OCI-LY3 (cell line): ENCODE data around the gene MAP2K6.

Experiments
- H2AFZ ChIP-seq: fragments of 200-600, 300-600 bp; shearing (Covaris generic); 2 replicates; pipeline ENCODE4 v1.6.0; 2014; ENCODE audit warnings: antibody characterized with exemption, low read depth, low read length
- H3K27ac ChIP-seq: fragments of 200-600, 300-600 bp; sonication (generic); 2 replicates; pipeline ENCODE4 v1.5.1; 2014; ENCODE audit warnings: mild to moderate bottlenecking, low read length, moderate library complexity, mixed read lengths
- H3K27me3 ChIP-seq: fragments of 200-600, 300-600 bp; sonication (generic); 2 replicates; pipeline ENCODE4 v1.6.1; 2014; ENCODE audit warnings: low read depth, low read length, mixed read lengths
- H3K36me3 ChIP-seq: fragments of 200-600, 300-600 bp; sonication (generic); replicated peaks from 2 replicates; pipeline ENCODE3; 2014; ENCODE audit warnings: low read depth, low read length, mixed read lengths
- H3K4me1 ChIP-seq: fragments of 300-600, 200-600 bp; sonication (generic); 2 replicates; pipeline ENCODE4 v1.6.1; 2014; ENCODE audit warnings: low read length, mixed read lengths
- H3K4me2 ChIP-seq: fragments of 200-600, 300-600 bp; sonication (generic); 2 replicates; pipeline ENCODE4 v1.6.1; 2014; ENCODE audit warnings: low read length, mixed read lengths
- H3K4me3 ChIP-seq: fragments of 300-600, 200-600 bp; sonication (generic); 2 replicates; pipeline ENCODE4 v1.5.1; 2014; ENCODE audit warnings: antibody characterized with exemption, mild to moderate bottlenecking, low read length, moderate library complexity
- H3K79me2 ChIP-seq: fragments of 300-600, 200-600 bp; shearing (Covaris generic); 2 replicates; pipeline ENCODE4 v1.6.1; 2014; ENCODE audit warnings: mild to moderate bottlenecking, low read length, mixed read lengths
- H3K9ac ChIP-seq: fragments of 300-600, 200-600 bp; shearing (Covaris generic); 2 replicates; pipeline ENCODE4 v1.6.0; 2014; ENCODE audit warnings: mild to moderate bottlenecking, low read length, moderate library complexity
- H3K9me3 ChIP-seq: fragments of 200-600, 300-600 bp; shearing (Covaris generic); 2 replicates; pipeline ENCODE4 v1.6.1; 2014; ENCODE audit warnings: low read length, mixed read lengths; ENCODE audit not compliant: insufficient read depth
- H4K20me1 ChIP-seq: fragments of 200-600, 300-600 bp; sonication (generic); 2 replicates; pipeline ENCODE4 v1.6.1; 2016; ENCODE audit warnings: low read length, mixed read lengths; ENCODE audit not compliant: insufficient read depth
- EZH2phosphoT487 ChIP-seq: fragments of 200-600 bp; shearing (Covaris generic); IDR thresholded peaks from 2 replicates; pipeline ENCODE4 v1.6.1; 2018; ENCODE audit warnings: antibody characterized with exemption, mixed run types, low read depth
- TF ChIP-seq, protein P1 (sequence below): fragments of 200-600, 300-600 bp; sonication (generic); IDR thresholded peaks from 2 replicates; pipeline ENCODE4 v1.5.1; 2014; ENCODE audit warnings: antibody characterized with exemption, low read length, low read depth

MAP2K6 gene

DNA sequence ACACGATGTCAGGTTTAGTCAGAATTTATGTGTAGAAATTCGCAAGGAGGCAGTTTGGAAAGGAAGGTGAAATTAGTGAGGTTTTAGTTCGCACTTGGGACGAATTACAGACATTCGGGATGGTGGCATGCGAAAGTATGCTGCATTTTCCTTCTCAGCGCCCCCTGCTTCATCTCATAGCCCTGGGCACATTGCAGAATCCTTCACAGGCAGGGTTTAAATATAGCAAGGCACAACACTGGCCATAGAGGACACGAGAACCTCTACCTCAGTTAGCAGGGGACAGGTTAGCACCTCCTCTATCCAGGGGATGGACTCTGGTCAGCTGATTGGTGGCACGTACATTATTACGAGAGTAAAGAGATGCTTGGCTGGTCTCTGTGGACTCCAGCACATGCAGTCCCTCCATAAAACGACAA lies 47.5 kb downstream of the MAP2K6 start:
- Histone ChIP-seq H3K9me3 (no peaks in the 10 kb centered on the region), H3K9ac (no peak overlapping the region), H3K79me2 (no peaks in the 10 kb centered on the region), H3K27me3 (no peaks in the 10 kb centered on the region), H3K4me3 (no peak overlapping the region), H3K27ac (no peak overlapping the region), H2AFZ (no peak overlapping the region), H3K36me3 (no peaks in the 10 kb centered on the region), H3K4me1 (peaks cover 6% of the 10 kb centered on the region; the same call in 1 of the 2 replicates), H3K4me2 (no peak overlapping the region), H4K20me1 (no peaks in the 10 kb centered on the region)
- TF ChIP-seq EZH2phosphoT487: no peak
- TF ChIP-seq, protein P1, sequence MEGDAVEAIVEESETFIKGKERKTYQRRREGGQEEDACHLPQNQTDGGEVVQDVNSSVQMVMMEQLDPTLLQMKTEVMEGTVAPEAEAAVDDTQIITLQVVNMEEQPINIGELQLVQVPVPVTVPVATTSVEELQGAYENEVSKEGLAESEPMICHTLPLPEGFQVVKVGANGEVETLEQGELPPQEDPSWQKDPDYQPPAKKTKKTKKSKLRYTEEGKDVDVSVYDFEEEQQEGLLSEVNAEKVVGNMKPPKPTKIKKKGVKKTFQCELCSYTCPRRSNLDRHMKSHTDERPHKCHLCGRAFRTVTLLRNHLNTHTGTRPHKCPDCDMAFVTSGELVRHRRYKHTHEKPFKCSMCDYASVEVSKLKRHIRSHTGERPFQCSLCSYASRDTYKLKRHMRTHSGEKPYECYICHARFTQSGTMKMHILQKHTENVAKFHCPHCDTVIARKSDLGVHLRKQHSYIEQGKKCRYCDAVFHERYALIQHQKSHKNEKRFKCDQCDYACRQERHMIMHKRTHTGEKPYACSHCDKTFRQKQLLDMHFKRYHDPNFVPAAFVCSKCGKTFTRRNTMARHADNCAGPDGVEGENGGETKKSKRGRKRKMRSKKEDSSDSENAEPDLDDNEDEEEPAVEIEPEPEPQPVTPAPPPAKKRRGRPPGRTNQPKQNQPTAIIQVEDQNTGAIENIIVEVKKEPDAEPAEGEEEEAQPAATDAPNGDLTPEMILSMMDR: no peak

- Histone ChIP-seq H3K4me2 (no peak overlapping the region), H2AFZ (no peak overlapping the region), H3K9ac (no peak overlapping the region), H3K4me3 (no peak overlapping the region), H3K4me1 (no peaks in the 10 kb centered on the region; the same call in 1 of the 2 replicates), H3K27ac (no peak overlapping the region), H3K9me3 (no peaks in the 10 kb centered on the region), H3K36me3 (no peaks in the 10 kb centered on the region), H4K20me1 (no peaks in the 10 kb centered on the region), H3K27me3 (no peaks in the 10 kb centered on the region), H3K79me2 (no peaks in the 10 kb centered on the region)
- TF ChIP-seq, protein P1: no peak
- TF ChIP-seq EZH2phosphoT487: no peak
Measured at GRCh38 chr17:69462882-69463281, 48.4 kb downstream of the MAP2K6 start.

DNA sequence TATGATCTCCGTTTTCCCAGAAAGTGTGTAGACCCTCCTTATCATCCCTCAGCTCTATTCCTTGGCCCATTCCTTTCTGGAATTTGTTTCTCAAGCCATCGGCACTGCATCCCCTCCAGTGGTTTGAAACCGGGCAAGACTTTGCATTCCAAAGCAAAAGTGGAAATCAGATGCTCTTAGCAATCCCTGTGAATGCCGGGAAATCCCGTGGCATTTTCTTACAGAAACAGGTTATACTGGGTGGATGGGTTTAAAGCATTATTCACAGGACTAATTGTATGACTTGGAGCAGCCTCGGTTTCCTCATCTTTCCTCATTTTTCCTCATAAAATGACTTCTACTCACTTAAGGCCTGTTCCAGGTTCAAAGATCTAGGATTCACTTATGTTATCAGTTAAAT lies 52.0 kb downstream of the MAP2K6 start:
- no peak overlapping the region for H3K9ac ChIP-seq
- H2AFZ ChIP-seq: no peak overlapping the region
- TF ChIP-seq, protein P1: no peak
- TF ChIP-seq EZH2phosphoT487: no peak
- no peaks in the 10 kb centered on the region for H3K4me1 ChIP-seq
- no peak overlapping the region for H3K4me2 ChIP-seq
- H3K79me2 ChIP-seq: no peaks in the 10 kb centered on the region
- H3K4me3 ChIP-seq: no peak overlapping the region
- H3K9me3 ChIP-seq: no peaks in the 10 kb centered on the region
- no peaks in the 10 kb centered on the region for H3K27me3 ChIP-seq
- H3K27ac ChIP-seq: no peak overlapping the region
- no peaks in the 10 kb centered on the region for H3K36me3 ChIP-seq
- H4K20me1 ChIP-seq: no peaks in the 10 kb centered on the region

- H3K27ac ChIP-seq: no peak overlapping the region
- no peaks in the 10 kb centered on the region for H3K36me3 ChIP-seq
- H3K79me2 ChIP-seq: no peaks in the 10 kb centered on the region
- no peaks in the 10 kb centered on the region for H3K4me1 ChIP-seq
- no peak overlapping the region for H3K4me3 ChIP-seq
- H2AFZ ChIP-seq: no peak overlapping the region
- no peak for TF ChIP-seq EZH2phosphoT487
- TF ChIP-seq, protein P1: no peak
- no peaks in the 10 kb centered on the region for H4K20me1 ChIP-seq
- no peaks in the 10 kb centered on the region for H3K27me3 ChIP-seq
- no peaks in the 10 kb centered on the region for H3K9me3 ChIP-seq
- no peak overlapping the region for H3K4me2 ChIP-seq
- no peak overlapping the region for H3K9ac ChIP-seq
Measured at GRCh38 chr17:69466905-69467667, 52.6 kb downstream of the MAP2K6 start.
